DND-41 (cell line): ENCODE results near the gene ZNF697.

Experiments used
- ATAC-seq: fragments of 200-7000 bp; cut with Tn5 transposase; 3 replicates; pipeline ENCODE4 v1.9.1; 2021; ENCODE audit warnings: low read depth; ENCODE audit not compliant: insufficient read depth
- DNase-seq: peaks from one replicate; pipeline ENCODE4 v3.0.0-alpha.2; 2020
- H2AFZ ChIP-seq: 2 replicates; pipeline ENCODE4 v1.6.0; 2012; ENCODE audit warnings: low read depth, low read length
- H3K27ac ChIP-seq: 2 replicates; pipeline ENCODE4 v1.5.1; 2012; ENCODE audit warnings: low read length, inconsistent platforms
- H3K27me3 ChIP-seq: fragments of 200-600 bp; sonication (generic); 2 replicates; pipeline ENCODE4 v1.6.0; 2012; ENCODE audit warnings: low read length, mild to moderate bottlenecking, inconsistent platforms; ENCODE audit not compliant: insufficient read depth, poor library complexity
- H3K36me3 ChIP-seq: 2 replicates; pipeline ENCODE4 v1.5.1; 2012; ENCODE audit warnings: low read length, inconsistent platforms; ENCODE audit not compliant: insufficient read depth
- H3K4me1 ChIP-seq: 2 replicates; pipeline ENCODE4 v1.5.1; 2012; ENCODE audit warnings: mild to moderate bottlenecking, low read length; ENCODE audit not compliant: insufficient read depth
- H3K4me2 ChIP-seq: 2 replicates; pipeline ENCODE4 v1.6.0; 2012; ENCODE audit warnings: mild to moderate bottlenecking, moderate library complexity, low read length, inconsistent platforms; ENCODE audit not compliant: insufficient read depth
- H3K4me3 ChIP-seq, 2 experiments: fragments of 200-600 bp in 1 of 2; shearing (Covaris generic) in 1 of 2; 2 replicates each; pipeline ENCODE4 v1.5.1; 2012 to 2016; ENCODE audit warnings: inconsistent platforms in 2 of 2, low read length in 2 of 2, mild to moderate bottlenecking in 2 of 2, low read depth in 1 of 2, moderate library complexity in 1 of 2
- H3K79me2 ChIP-seq: 2 replicates; pipeline ENCODE4 v1.6.0; 2012; ENCODE audit warnings: low read length, inconsistent platforms; ENCODE audit not compliant: insufficient read depth
- H3K9ac ChIP-seq: 2 replicates; pipeline ENCODE4 v1.6.0; 2012; ENCODE audit warnings: low read depth, mild to moderate bottlenecking, inconsistent platforms, low read length, moderate library complexity
- H3K9me3 ChIP-seq: 2 replicates; pipeline ENCODE4 v1.5.1; 2012; ENCODE audit warnings: low read length, moderate library complexity, mild to moderate bottlenecking, inconsistent platforms; ENCODE audit not compliant: insufficient read depth, severe bottlenecking
- H4K20me1 ChIP-seq: 2 replicates; pipeline ENCODE4 v1.6.0; 2012; ENCODE audit warnings: low read length; ENCODE audit not compliant: insufficient read depth
- CTCF ChIP-seq: IDR thresholded peaks from 2 replicates; pipeline ENCODE4 v1.5.1; 2012; ENCODE audit warnings: borderline replicate concordance, low read length, moderate library complexity, mild to moderate bottlenecking; ENCODE audit not compliant: poor library complexity, severe bottlenecking; ENCODE audit errors: extremely low read depth
- EZH2 ChIP-seq: IDR thresholded peaks from 3 replicates; pipeline ENCODE4 v1.6.1; 2012; ENCODE audit warnings: borderline replicate concordance, low read depth, mild to moderate bottlenecking, moderate library complexity, low read length, inconsistent platforms; ENCODE audit not compliant: severe bottlenecking

ZNF697 gene

DNA sequence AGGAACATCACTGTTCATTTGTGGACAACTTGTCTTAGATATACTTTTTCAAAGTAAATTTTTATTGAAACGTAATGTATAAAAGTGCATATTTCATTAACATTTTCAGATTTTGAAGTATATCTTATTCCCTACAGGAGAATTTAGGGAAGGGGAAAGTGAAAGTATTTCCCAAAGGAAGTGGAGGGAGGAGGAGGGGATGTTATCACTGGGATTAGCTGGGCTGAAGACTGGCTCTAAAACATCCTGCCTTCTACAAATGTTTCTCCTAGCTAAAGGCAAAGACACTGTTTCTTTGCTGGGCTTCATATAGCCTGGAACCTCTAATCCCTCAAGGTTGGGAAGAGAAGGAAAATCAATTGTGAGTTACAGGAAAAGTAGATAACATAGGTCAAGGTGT, 7.1 kb upstream of the ZNF697 start:
- Histone ChIP-seq H2AFZ (no peak overlapping the region), H3K9ac (no peak overlapping the region), H3K79me2 (no peaks in the 10 kb centered on the region), H3K27ac (no peak overlapping the region), H3K9me3 (no peaks in the 10 kb centered on the region), H3K36me3 (no peaks in the 10 kb centered on the region), H3K4me3 (no peak overlapping the region), H4K20me1 (no peaks in the 10 kb centered on the region), H3K4me2 (no peak overlapping the region), H3K27me3 (peaks cover 38% of the 10 kb centered on the region), H3K4me1 (no peaks in the 10 kb centered on the region)
- no peak for ATAC-seq
- no peak for DNase-seq
- TF ChIP-seq CTCF, result no peak
- no peak for TF ChIP-seq EZH2

DNA sequence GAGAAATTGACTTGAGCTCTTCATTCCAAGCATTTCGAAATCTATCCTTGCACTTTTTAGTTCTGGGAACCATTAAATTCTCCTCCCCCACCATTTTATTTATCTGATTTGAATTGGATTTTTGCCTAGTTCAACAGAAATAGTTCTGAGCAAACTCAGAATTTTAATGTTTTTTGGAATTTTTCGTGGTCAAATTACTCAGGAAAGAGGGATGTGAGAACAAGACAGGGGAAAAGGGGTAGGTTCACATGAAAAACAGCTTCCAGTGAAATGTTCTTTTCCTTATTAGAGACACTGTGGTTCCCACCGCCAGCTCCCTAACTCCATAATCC, 5.7 kb upstream of the ZNF697 start:
- H4K20me1 ChIP-seq, result no peaks in the 10 kb centered on the region
- TF ChIP-seq CTCF (no peak), EZH2 (no peak)
- H3K79me2 ChIP-seq, result no peaks in the 10 kb centered on the region
- no peak overlapping the region for H3K27ac ChIP-seq
- ATAC-seq, result no peak
- no peak overlapping the region for H2AFZ ChIP-seq
- H3K9ac ChIP-seq, result no peak overlapping the region
- peaks cover 38% of the 10 kb centered on the region for H3K27me3 ChIP-seq
- no peaks in the 10 kb centered on the region for H3K36me3 ChIP-seq
- H3K4me1 ChIP-seq, result no peaks in the 10 kb centered on the region
- no peak overlapping the region for H3K4me2 ChIP-seq
- no peak overlapping the region for H3K4me3 ChIP-seq
- DNase-seq, result no peak
- no peaks in the 10 kb centered on the region for H3K9me3 ChIP-seq

DNA sequence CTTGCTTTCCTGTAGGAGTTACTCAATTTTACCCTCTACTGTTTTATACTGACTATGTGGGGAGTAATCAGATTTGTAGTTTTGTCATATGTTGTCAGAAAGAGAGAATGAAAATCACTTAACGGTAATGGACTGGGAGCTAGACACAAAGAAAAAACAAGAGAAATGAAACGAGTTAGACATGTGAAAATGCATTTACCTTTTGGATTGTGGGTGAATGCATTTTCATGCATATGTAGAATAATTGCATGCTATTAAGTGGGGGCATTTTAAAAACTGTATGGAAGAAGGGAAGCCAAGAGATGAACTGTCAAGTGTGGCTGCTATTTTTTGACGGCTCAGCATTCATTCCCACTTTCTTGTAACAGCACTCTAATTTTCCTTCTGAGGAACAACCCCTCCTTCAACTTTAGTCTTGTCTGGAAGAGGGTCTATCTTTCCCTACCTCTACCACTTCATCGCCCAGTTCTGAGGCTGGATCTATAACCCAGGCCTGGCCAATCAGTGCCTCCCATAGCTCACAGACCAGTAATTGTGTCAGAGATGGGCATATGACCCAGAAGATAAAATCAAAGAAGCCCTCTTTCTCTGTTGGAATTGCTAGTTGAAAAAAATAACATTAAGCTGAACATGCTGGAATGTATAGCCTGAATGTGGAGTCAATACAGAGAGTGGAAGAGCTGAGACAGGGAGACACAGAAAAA, 5.2 kb upstream of the ZNF697 start:
- Histone ChIP-seq H3K4me1 (no peaks in the 10 kb centered on the region), H3K27me3 (peaks cover 38% of the 10 kb centered on the region), H3K36me3 (no peaks in the 10 kb centered on the region), H3K9ac (no peak overlapping the region), H3K27ac (no peak overlapping the region), H2AFZ (no peak overlapping the region), H3K9me3 (no peaks in the 10 kb centered on the region), H4K20me1 (no peaks in the 10 kb centered on the region), H3K4me3 (no peak overlapping the region), H3K79me2 (no peaks in the 10 kb centered on the region), H3K4me2 (no peak overlapping the region)
- DNase-seq, result no peak
- TF ChIP-seq EZH2 (no peak), CTCF (no peak)
- ATAC-seq, result no peak

GRCh38 chr1:119652587-119652986, 4.5 kb upstream of the ZNF697 start:
- Histone ChIP-seq H3K36me3 (no peaks in the 10 kb centered on the region), H2AFZ (no peak overlapping the region), H3K9ac (no peak overlapping the region), H3K4me3 (no peak overlapping the region), H3K4me1 (no peaks in the 10 kb centered on the region), H4K20me1 (no peaks in the 10 kb centered on the region), H3K27me3 (peaks cover 38% of the 10 kb centered on the region), H3K4me2 (no peak overlapping the region), H3K9me3 (no peaks in the 10 kb centered on the region), H3K27ac (no peak overlapping the region), H3K79me2 (no peaks in the 10 kb centered on the region)
- ATAC-seq (no peak), DNase-seq (no peak)
- TF ChIP-seq EZH2, result no peak
- TF ChIP-seq CTCF, result no peak
